ENCODE measurements around the gene KDM6A.
"Not testable (repeated sequence)": the region's sequence is repeated elsewhere in the genome, so short reads cannot be mapped to it uniquely, and the experiment has no call there.

The KDM6A gene

GRCh38 chrX:45133465-45133864, 260.5 kb downstream of the KDM6A start:
- no peak for DNase-seq

DNA sequence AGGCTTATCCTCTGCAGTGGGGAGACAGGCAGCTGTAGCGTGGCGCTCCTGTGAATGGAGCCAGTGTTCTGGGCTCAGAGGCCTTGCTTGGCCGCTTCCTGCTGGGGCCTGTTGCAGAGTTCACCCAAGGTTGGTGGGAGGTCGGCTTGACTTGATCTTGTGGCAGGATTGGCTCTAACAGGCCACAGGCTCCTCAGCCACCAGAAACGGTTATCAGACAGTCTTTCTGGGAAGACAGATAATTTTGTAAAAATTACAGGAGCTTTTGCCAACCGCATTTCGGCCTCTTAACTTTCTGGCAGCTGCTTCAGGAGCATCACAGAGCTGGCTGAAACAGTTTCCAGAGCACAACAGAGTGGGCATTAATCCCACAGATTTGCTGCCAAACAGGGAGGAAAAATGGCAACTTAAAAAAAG, 261.3 kb downstream of the KDM6A start:
- DNase-seq: no peak

- no peak for DNase-seq
These were observed 261.8 kb downstream of the KDM6A start for GRCh38 chrX:45134775-45135174.

DNA sequence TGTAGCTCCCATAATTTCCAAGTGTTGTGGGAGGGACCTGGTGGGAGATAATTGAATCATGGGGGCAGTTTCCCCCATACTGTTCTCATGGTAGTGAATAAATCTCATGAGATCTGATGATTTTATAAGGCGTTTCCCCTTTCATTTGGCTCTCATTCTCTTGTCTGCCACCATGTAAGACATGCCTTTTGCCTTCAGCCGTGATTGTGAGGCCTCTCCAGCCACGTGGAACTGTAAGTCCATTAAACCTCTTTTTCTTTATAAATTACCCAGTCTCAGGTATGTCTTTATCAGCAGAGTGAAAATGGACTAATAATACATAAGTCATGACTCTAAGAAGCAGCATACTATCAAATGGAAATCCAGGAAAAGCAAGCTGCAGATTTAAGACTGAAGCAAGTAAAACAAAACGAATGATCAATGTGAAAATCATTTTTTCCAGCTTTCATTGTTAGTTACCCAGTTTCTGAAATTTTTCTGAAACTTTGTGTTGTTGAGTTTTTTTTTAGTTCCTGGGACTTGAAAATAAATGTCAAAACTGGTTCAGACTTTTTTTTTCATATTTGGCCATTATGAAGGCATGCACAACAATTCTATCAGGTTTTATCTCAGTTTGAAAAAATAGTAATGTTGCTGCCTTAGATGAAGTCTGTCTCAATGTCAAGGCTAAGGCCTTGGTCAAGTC, 262.5 kb downstream of the KDM6A start:
- DNase-seq: not testable (repeated sequence)

- no peak for DNase-seq
These were observed 264.5 kb downstream of the KDM6A start for GRCh38 chrX:45137531-45137930.

DNA sequence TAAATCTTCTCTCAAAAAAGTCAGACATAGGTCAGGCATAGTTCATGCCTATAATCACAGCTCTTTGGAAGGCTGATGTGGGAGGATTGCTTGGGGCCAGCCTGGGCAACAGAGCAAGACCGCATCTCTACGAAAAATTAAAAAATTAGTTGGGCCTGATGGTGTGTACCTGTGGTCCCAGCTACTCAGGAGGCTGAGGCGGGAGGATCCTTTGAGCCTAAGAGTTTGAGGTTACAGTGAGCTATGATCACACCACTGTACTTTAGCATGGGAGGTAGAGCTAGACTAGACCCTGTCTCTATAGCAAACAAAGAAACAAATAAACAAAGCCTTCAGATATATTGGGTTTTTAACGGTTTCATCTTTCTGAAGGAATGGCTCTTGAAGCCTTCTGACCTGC, 265.5 kb downstream of the KDM6A start:
- DNase-seq: no peak

- no peak for DNase-seq
These were observed 267.8 kb downstream of the KDM6A start for GRCh38 chrX:45140812-45141211.

GRCh38 chrX:45142185-45142584, 269.2 kb downstream of the KDM6A start:
- DNase-seq: no peak

DNA sequence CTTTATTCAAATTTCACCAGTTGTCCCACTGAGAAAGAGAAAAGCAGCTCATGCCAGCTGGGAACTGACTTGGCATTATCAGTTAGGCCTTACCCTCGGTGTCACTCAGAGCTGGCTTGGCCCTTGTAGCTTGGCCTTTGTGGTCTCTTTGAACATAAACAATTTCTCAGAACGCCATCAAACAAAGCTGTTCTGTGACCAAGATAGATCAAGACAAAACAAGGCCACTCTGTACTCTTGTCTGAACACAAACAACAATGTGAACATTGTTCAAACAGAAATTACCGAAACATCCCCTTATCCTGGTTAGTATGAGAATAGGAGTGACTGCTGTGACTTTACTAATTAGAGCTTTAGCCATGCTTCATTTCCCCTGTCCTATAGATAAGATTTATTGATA, 270.5 kb downstream of the KDM6A start:
- DNase-seq: no peak

DNA sequence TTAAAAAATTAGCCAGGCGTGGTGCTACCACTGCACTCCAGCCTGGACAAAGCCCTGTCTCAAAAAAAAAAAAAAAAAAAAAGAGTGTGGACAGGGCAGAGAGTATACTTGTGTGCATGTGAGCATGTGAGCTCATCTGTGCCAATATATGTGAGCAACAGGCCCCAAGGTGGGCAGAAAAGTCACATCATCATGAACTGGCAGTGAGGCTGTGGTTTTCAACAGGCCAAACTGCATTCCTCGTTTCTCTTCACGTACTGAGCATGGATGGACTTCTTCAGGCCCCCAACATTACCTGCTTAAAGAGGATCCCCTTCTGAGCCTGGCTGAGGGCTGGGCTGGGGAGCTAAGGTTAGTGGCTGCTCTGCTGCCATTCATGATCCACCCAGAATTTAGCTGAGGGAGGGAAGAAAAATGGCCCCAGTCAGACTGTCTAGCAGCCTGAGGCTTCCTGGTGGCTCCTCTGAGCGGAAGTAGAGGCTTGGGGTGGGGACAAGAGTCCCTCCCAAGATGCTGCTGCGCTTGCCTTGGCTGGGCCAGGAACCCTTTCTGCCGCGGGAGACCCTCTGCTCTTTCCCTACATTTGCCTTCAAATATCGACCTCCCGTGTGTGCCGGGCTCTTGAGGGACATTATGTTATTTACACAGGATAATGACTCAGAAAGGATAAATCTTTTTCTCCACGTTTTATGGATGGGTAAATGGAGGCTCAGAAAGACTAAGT, 272.7 kb downstream of the KDM6A start:
- no peak for DNase-seq

DNA sequence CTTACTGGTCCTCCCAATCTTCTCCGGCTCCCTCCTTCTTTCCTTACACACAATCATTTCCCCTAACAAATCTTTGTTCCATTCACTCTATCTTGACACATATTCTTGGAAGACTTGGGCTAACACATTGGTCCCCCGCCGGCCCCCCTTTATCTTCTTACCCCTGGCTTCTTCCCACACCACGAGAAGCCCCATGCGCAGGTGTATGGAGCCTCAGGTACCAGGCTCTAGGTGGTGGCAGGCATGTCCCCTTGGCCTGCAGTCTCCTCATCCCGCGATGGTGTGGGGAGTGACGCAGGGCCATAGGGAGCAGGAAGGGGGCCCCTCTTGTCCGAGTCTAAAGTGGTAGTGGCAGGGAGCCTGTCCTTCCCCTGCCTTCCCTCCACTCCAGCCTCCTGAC, 277.8 kb downstream of the KDM6A start:
- no peak for DNase-seq

GRCh38 chrX:45154033-45154360, 281.0 kb downstream of the KDM6A start:
- DNase-seq: no peak

DNA sequence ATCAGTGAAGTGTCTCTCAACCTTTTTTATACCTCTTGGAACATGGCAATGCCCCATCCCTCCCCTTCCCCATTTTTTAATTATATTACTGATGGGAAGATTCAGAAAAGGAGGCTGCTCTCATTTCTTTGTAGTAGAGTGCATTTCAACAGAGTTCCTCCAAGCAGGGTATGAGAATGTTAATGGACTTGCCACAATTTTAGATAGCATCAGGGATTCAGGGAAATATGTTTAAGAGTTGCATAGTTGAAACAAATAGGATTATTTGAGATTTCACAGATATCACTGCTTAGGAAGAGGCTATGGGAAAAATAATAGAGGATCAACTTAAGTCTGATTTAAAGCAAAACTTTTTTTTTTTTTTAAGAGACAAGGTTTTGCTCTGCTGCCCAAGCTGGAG, 281.5 kb downstream of the KDM6A start:
- DNase-seq: no peak

GRCh38 chrX:45157647-45158046, 284.7 kb downstream of the KDM6A start:
- no peak for DNase-seq
